GM18499 (cell line): ENCODE measurements around the gene LYST.
"Not testable (repeated sequence)": the region's sequence is repeated elsewhere in the genome, so short reads cannot be mapped to it uniquely, and the experiment has no call there.

Source experiments
- ATAC-seq: cut with Tn5 transposase; IDR thresholded peaks from one replicate; pipeline ENCODE4 v1.9.1; 2021; ENCODE audit warnings: moderate number of reproducible peaks; ENCODE audit not compliant: insufficient read depth, unreplicated experiment

Gene LYST

GRCh38 chr1:235864469-235864868 is 2.2 kb downstream of the LYST start:
- no peak for ATAC-seq

GRCh38 chr1:235863699-235864093 is 3.0 kb downstream of the LYST start:
- no peak for ATAC-seq

DNA sequence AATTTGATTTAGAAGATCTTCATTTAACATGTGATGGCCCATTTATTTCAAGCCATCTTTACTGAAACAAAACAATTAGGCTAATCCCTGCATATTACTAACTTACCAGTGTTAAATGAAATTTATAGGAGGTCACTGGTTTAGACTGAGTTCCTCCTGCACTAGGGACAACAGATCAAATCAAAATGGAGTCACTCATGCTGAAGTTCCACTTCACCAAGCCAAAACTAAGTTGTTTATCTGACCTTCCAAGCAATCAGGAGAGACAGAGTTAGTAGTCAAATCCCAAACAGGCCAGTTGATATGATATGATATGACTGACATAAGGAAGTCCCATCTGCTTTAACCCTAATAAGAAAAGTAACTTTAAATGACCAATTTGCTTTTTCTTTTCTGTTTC is 4.8 kb downstream of the LYST start:
- no peak for ATAC-seq

DNA sequence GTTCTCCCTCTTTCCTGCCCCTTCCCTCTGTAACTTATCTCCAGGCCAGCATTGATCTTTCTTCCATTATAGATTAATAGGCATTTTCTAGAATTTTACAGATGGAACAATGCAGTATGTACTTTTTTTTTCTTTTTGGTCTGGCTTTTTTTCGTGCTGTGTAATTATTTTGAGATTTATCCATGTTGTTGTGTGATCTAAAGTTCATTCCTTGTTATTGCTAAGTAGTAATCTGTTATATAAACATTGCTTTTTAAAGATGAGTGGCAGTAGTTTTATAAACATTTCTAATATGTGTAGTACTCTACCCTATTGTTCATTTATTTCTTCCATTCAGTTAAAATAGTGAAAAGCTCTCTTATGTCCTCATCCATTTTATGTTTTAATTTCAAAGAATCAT is 5.9 kb downstream of the LYST start:
- no peak for ATAC-seq

DNA sequence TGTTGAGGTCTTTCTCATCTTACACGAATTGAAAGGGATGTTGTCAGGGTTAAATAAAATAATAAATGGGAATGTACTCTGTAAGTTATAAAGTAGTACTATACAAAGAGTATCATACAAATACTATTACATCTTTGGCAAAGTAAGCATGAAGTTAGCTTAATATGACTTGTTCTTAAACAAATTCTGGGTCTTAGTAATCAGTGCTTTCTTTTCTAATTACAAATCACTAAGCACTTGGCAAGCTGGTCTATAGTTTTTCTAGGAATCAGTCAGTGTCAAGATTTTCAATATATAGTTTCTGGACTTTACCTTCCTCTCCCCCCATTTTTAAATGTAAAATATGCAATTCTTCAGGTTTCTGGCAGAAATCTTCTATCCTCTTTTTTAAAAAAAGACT is 6.9 kb downstream of the LYST start:
- ATAC-seq = no peak

DNA sequence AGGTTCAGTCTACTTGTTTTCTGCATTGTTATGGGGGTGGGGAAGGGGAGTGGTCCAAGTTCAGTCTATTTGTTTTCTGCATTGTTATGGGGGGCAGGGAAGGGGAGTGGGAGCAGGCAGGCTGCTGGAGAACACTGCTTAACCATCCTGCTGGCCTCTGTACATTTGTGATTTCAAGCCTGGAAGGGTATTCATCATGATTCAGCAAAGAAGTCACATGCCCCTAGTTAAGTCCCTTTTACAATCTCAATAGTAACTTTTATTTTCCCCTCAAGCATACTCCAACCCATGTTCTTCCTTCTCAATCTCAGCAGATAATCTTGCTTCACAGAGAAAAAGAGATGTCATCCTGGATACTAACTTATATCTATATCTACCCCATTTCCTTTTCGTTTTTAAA is 7.9 kb downstream of the LYST start:
- ATAC-seq = no peak

DNA sequence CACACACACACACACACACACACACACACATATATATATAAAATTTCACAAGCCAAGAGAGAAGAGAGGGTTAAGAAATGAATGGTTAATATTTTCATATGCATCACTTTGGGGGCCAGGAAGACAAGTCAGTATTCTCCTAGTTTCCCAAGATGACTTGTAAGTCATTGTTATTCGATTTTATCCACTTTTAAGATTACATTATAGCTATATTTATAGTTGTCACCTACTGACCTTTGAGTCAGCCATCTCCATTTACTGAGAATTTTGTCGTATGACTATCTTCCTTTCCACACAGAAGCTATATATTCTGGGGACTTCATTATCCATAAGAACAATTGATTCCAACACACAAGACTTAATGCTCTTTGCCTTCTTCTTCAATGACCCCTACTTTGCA is 8.9 kb downstream of the LYST start:
- ATAC-seq = no peak

DNA sequence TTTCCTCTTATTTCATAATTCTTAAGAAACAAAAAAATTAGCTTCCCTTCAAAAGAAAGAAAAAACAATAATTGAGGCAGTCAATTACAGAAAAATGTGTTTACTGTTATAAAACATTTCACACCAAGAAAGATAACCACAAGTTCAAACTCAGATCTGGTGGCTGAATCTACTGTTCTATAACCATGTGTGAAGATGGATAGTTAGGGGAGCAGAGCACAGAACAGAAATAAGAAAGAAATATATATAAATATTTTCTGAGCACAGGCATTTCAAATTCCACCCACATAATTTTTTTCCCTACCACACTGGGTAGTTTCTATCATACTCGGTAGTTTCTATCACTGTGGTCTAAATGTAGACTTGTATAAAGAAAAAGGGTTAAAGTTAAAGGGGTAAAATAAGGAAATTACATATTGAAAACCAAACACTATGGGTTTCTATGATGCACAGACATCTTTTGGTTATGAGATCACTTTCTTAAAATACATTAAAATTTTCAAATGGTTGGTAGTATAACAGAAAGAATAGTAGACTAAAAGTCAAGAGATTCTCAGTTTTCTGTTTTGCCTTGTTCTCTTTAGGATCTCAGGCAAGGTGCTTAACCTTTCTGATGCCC is 10.8 kb downstream of the LYST start:
- peak; percentile 69 for ATAC-seq

GRCh38 chr1:235854347-235854746 is 12.4 kb downstream of the LYST start:
- ATAC-seq = no peak

DNA sequence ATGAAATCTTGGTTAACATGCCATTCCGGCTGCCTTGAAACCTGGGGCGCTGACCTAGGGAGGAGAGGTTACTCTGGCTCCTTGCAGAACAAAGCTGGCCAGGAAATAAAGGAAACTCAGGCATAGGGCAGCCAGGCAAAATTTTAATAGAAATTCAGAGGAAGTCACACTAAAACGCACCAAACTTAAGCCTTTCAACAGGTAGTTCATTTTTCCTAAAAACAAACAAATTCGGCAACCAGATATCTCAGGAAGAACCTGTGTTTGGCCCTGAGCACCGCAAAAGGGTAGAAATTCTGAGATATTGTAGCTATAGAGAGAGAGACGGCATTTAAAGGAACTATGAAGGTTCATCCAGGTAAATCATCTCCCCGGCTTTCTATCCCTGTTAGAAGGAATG is 13.1 kb downstream of the LYST start:
- ATAC-seq = no peak

GRCh38 chr1:235852887-235853286 is 13.8 kb downstream of the LYST start:
- no peak for ATAC-seq

GRCh38 chr1:235851939-235852338 is 14.8 kb downstream of the LYST start:
- ATAC-seq = no peak

- not testable (repeated sequence) for ATAC-seq
These were observed 18.5 kb downstream of the LYST start for GRCh38 chr1:235848251-235848650.

GRCh38 chr1:235845656-235846107 is 21.0 kb downstream of the LYST start:
- not testable (repeated sequence) for ATAC-seq

DNA sequence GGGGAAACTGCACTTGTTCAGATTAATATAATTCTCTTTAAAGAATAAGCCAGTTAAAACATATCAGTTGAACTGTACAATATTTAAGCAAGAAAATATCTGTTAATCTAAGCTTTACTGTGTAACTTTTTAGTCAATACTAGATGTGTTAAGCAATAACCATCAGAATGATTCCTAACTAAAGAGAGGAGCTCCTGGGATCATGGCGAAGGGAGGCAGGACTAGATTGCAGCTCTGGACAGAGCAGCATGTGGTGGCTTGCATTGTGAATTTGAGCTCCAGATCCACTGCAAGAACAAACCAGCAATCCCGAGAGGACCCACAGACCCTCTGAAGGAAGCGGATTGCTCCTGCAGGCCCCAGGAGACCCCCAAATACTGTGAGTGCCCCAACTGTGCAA is 21.9 kb downstream of the LYST start:
- ATAC-seq = no peak

- ATAC-seq = peak; percentile 64
These were observed 23.2 kb downstream of the LYST start for GRCh38 chr1:235843461-235843961.

- peak; percentile 63 for ATAC-seq
These were observed 24.7 kb downstream of the LYST start for GRCh38 chr1:235841938-235842545.

GRCh38 chr1:235838021-235838420 is 28.7 kb downstream of the LYST start:
- no peak for ATAC-seq

- no peak for ATAC-seq
These were observed 31.5 kb downstream of the LYST start for GRCh38 chr1:235835226-235835625.

DNA sequence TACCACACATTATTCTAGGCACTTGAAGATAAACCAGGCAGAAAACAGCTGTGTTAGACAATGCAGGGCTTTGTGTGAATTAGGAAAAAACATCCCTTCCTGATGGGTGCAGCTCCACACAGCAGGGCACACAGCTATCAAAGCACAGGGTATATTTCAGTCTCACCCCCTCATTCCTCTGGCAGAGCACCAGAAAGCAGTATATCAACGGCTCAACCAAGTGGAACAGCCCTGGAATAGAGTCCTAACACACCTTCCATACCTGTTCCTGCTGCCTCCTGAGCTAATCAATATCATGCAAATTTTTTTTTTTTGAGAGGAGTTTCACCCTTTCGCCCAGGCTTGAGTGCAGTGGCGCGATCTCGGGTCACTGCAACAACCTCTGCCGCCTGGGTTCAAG is 32.1 kb downstream of the LYST start:
- no peak for ATAC-seq

GRCh38 chr1:235832011-235832410 is 34.7 kb downstream of the LYST start:
- ATAC-seq = no peak

GRCh38 chr1:235831148-235831547 is 35.6 kb downstream of the LYST start:
- peak; percentile 77 for ATAC-seq
